ENCODE data around the gene OMA1.

DNA sequence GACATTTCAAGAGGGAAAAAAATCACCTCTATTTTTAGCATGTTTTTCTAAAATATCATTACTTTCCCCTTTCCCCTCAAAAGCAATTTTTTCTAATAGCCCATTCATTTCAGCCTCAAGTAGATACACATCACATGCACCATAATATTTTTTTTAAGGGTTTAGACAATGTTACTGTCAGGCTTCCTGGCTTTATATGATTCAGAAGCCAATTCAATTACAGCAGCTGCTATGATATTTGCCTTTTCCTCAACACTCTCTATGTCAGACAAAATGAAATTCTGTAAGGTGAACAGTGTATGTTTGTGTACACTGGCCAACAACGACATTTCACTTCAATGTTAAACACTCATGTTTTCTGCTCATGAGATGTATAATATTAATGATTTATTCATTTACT lies 46.5 kb downstream of the OMA1 start:
- no peak for TF ChIP-seq CTCF (IDR thresholded peaks at IDR 0.05; ENCODE audit: low read depth, low read length, poor library complexity, severe bottlenecking)
- TF ChIP-seq EZH2phosphoT487 (IDR thresholded peaks at IDR 0.05; ENCODE audit: borderline replicate concordance, low read length): no peak
